NCI-H2029 treated with DMSO at 0.1 percent for 48 hours (cell line): ENCODE results near the gene CBS.
"Not testable (repeated sequence)": the region's sequence is repeated elsewhere in the genome, so short reads cannot be mapped to it uniquely, and the experiment has no call there.

Source experiments
- DNase-seq: peaks from one replicate; lab custom pipeline; 2025; lab: John Stamatoyannopoulos, UW

The CBS gene

GRCh38 chr21:43075170-43076022 lies at the start of gene CBS:
CBS (minus strand) TSS chr21:43075835; CDS start chr21:43072193, 3,642 bp downstream.
- DNase-seq = not testable (repeated sequence)

- not testable (repeated sequence) for DNase-seq
Observed at GRCh38 chr21:43115956-43116355, 40.3 kb upstream of the CBS start.

GRCh38 chr21:43114483-43114882 lies 38.8 kb upstream of the CBS start:
- DNase-seq = not testable (repeated sequence)

GRCh38 chr21:43109006-43109405 lies 33.4 kb upstream of the CBS start:
- not testable (repeated sequence) for DNase-seq

- DNase-seq = not testable (repeated sequence)
Observed at GRCh38 chr21:43108177-43108576, 32.5 kb upstream of the CBS start.

GRCh38 chr21:43107794-43108137 lies 32.1 kb upstream of the CBS start:
- not testable (repeated sequence) for DNase-seq

GRCh38 chr21:43106965-43107793 lies 31.5 kb upstream of the CBS start, which contains the start of gene U2AF1:
U2AF1 (minus strand) TSS chr21:43107570; CDS start chr21:43107494, 76 bp downstream.
- DNase-seq = not testable (repeated sequence)

- not testable (repeated sequence) for DNase-seq
Observed at GRCh38 chr21:43104642-43105041, 29.0 kb upstream of the CBS start.

- not testable (repeated sequence) for DNase-seq
Observed at GRCh38 chr21:43102281-43102680, 26.6 kb upstream of the CBS start.

GRCh38 chr21:43101676-43102075 lies 26.0 kb upstream of the CBS start:
- DNase-seq = not testable (repeated sequence)

GRCh38 chr21:43101000-43101399 lies 25.4 kb upstream of the CBS start:
- DNase-seq = not testable (repeated sequence)

- not testable (repeated sequence) for DNase-seq
Observed at GRCh38 chr21:43091979-43092614, 16.5 kb upstream of the CBS start.

- DNase-seq = not testable (repeated sequence)
Observed at GRCh38 chr21:43090947-43091346, 15.3 kb upstream of the CBS start.

GRCh38 chr21:43089463-43089862 lies 13.8 kb upstream of the CBS start:
- not testable (repeated sequence) for DNase-seq

GRCh38 chr21:43082587-43083300 lies 7.1 kb upstream of the CBS start:
- DNase-seq = not testable (repeated sequence)

GRCh38 chr21:43076643-43077042 lies 1.0 kb upstream of the CBS start:
- not testable (repeated sequence) for DNase-seq

- not testable (repeated sequence) for DNase-seq
Observed at GRCh38 chr21:43076023-43076637, 495 bp upstream of the CBS start.

GRCh38 chr21:43074401-43075169 lies 1.1 kb downstream of the CBS start:
- DNase-seq = not testable (repeated sequence)

GRCh38 chr21:43072742-43073141 lies 2.9 kb downstream of the CBS start:
- not testable (repeated sequence) for DNase-seq

GRCh38 chr21:43069682-43070081 lies 6.0 kb downstream of the CBS start:
- not testable (repeated sequence) for DNase-seq
